ENCODE results near the gene KNTC1. TPM values are rescaled to one million over a fixed set of nuclear protein-coding genes. Genes with fewer than 3 reads are reported as not detected.
A peak's percentile ranks its signal among the peaks of the same experiment; 100 is the strongest.
"Not testable (repeated sequence)": the region's sequence is repeated elsewhere in the genome, so short reads cannot be mapped to it uniquely, and the experiment has no call there.

The KNTC1 gene
- total RNA-seq, 4 donors from 2014 or later: 1.3 to 5.3 (median 2.2) TPM

- no peaks in the 10 kb centered on the region for H3K9me3 ChIP-seq
- TF ChIP-seq POLR2A (IDR thresholded peaks at IDR 0.05) (no peak), CTCF (IDR thresholded peaks at IDR 0.05 in 4 of 5, conservative IDR thresholded peaks at IDR 0.05 in 1 of 5) (no peak)
- in situ Hi-C loops (cut with MboI; ENCODE audit: low sequenced_read_pairs in 4 of 4): no loop called here
- ATAC-seq (no peak), DNase-seq (no peak)
- no peaks in the 10 kb centered on the region for H3K27me3 ChIP-seq
- H3K4me1 ChIP-seq: no peaks in the 10 kb centered on the region
- no peak overlapping the region for H3K27ac ChIP-seq
- H3K36me3 ChIP-seq: peaks cover 8 to 89% of the 10 kb centered on the region in 2 donors
- intact Hi-C loops (cut with DNase I; ENCODE audit: low total_unique reads): no loop called here
- no peak overlapping the region for H3K4me3 ChIP-seq
These were observed 43.1 kb upstream of the KNTC1 start for GRCh38 chr12:122483969-122484368.

- H3K27ac ChIP-seq; ATAC-seq; H3K9me3 ChIP-seq; in situ Hi-C loops (cut with MboI; ENCODE audit: low sequenced_read_pairs in 4 of 4); H3K27me3 ChIP-seq; intact Hi-C loops (cut with DNase I; ENCODE audit: low total_unique reads); H3K4me3 ChIP-seq; H3K4me1 ChIP-seq; DNase-seq: not testable (repeated sequence)
- H3K36me3 ChIP-seq: peaks cover 8 to 89% of the 10 kb centered on the region in 2 donors
These were observed 42.7 kb upstream of the KNTC1 start for GRCh38 chr12:122484385-122484784.

GRCh38 chr12:122486360-122486759 lies 40.7 kb upstream of the KNTC1 start:
- H3K4me1 ChIP-seq; H3K27me3 ChIP-seq; H3K4me3 ChIP-seq; in situ Hi-C loops (cut with MboI; ENCODE audit: low sequenced_read_pairs in 4 of 4); H3K9me3 ChIP-seq; intact Hi-C loops (cut with DNase I; ENCODE audit: low total_unique reads); DNase-seq: not testable (repeated sequence)
- Histone ChIP-seq H3K27ac (peak overlapping the region; percentile 8 to 63 (median 46)), H3K36me3 (peaks cover 8 to 89% of the 10 kb centered on the region in 2 donors)
- peak; percentile 52 to 89 for ATAC-seq

GRCh38 chr12:122486805-122487426 lies 40.1 kb upstream of the KNTC1 start:
- peak overlapping the region; percentile 8 to 63 (median 46) for H3K27ac ChIP-seq
- no peak for ATAC-seq
- intact Hi-C loops (cut with DNase I; ENCODE audit: low total_unique reads) (no loop called here), in situ Hi-C loops (cut with MboI; ENCODE audit: low sequenced_read_pairs in 4 of 4) (no loop called here)
- H3K27me3 ChIP-seq: no peaks in the 10 kb centered on the region
- no peak for TF ChIP-seq CTCF (IDR thresholded peaks at IDR 0.05 in 4 of 5, conservative IDR thresholded peaks at IDR 0.05 in 1 of 5)
- no peak for TF ChIP-seq POLR2A (IDR thresholded peaks at IDR 0.05)
- no peak overlapping the region for H3K4me3 ChIP-seq
- no peak for DNase-seq
- H3K4me1 ChIP-seq: no peaks in the 10 kb centered on the region
- peaks cover 8 to 88% of the 10 kb centered on the region in 2 donors for H3K36me3 ChIP-seq
- no peaks in the 10 kb centered on the region for H3K9me3 ChIP-seq

GRCh38 chr12:122487807-122488206 lies 39.2 kb upstream of the KNTC1 start:
- intact Hi-C loops (cut with DNase I; ENCODE audit: low total_unique reads); H3K27ac ChIP-seq; H3K4me3 ChIP-seq; in situ Hi-C loops (cut with MboI; ENCODE audit: low sequenced_read_pairs in 4 of 4); ATAC-seq; H3K4me1 ChIP-seq; DNase-seq; H3K27me3 ChIP-seq; H3K9me3 ChIP-seq: not testable (repeated sequence)
- H3K36me3 ChIP-seq: peaks cover 8 to 88% of the 10 kb centered on the region in 2 donors

GRCh38 chr12:122489038-122489437 lies 38.0 kb upstream of the KNTC1 start:
- no peaks in the 10 kb centered on the region for H3K4me1 ChIP-seq
- no peaks in the 10 kb centered on the region for H3K9me3 ChIP-seq
- in situ Hi-C loops (cut with MboI; ENCODE audit: low sequenced_read_pairs in 4 of 4): no loop called here
- no peak for TF ChIP-seq CTCF (IDR thresholded peaks at IDR 0.05 in 4 of 5, conservative IDR thresholded peaks at IDR 0.05 in 1 of 5)
- no peak for TF ChIP-seq POLR2A (IDR thresholded peaks at IDR 0.05)
- H3K36me3 ChIP-seq: peaks cover 8 to 92% of the 10 kb centered on the region in 2 donors
- DNase-seq: no peak
- no peak overlapping the region for H3K4me3 ChIP-seq
- ATAC-seq: no peak
- H3K27me3 ChIP-seq: no peaks in the 10 kb centered on the region
- no peak overlapping the region for H3K27ac ChIP-seq
- intact Hi-C loops (cut with DNase I; ENCODE audit: low total_unique reads): no loop called here

Measured in gastrocnemius medialis (tissue), 4 donors.